Heart right ventricle (tissue), 16 donors: ENCODE results near the gene HK1. TPM values are rescaled to one million over a fixed set of nuclear protein-coding genes. Genes with fewer than 3 reads are reported as not detected.
A peak's percentile ranks its signal among the peaks of the same experiment; 100 is the strongest.

ENCODE experiments used
- ATAC-seq, 8 donors: fragments of 200-7000 bp; cut with Tn5 transposase; one replicate each; pipeline ENCODE4 v1.9.1; 2020; ENCODE audit warnings: mild to moderate bottlenecking in 8 of 8, moderate library complexity in 8 of 8, moderate number of reproducible peaks in 1 of 8
- DNase-seq, 2 donors: peaks; one replicate each; pipeline ENCODE4 v3.0.0-alpha.2; 2020
- H3K27ac ChIP-seq, 10 donors: fragments of 200-600 bp; sonication (generic) in 2 of 10; one replicate each; pipeline versions ENCODE4 v1.5.0 to v1.8.0; 2020 to 2022; ENCODE audit warnings: mild to moderate bottlenecking in 3 of 10
- H3K27me3 ChIP-seq, 7 donors: fragments of 200-600 bp; one replicate each; pipeline ENCODE4 v1.8.0; 2021 to 2022; ENCODE audit warnings: mild to moderate bottlenecking in 2 of 7
- H3K36me3 ChIP-seq, 9 donors: fragments of 200-600 bp; sonication (generic) in 1 of 9; one replicate each; pipeline versions ENCODE4 v1.5.0 to v1.8.0; 2020 to 2022; ENCODE audit warnings: mild to moderate bottlenecking in 2 of 9
- H3K4me1 ChIP-seq, 9 donors: fragments of 200-600 bp; sonication (generic) in 1 of 9; one replicate each; pipeline versions ENCODE4 v1.5.0 to v1.8.0; 2020 to 2022; ENCODE audit warnings: mild to moderate bottlenecking in 4 of 9
- H3K4me3 ChIP-seq, 10 donors: fragments of 200-600 bp; sonication (generic) in 2 of 10; one replicate each; pipeline versions ENCODE4 v1.5.0 to v1.8.0; 2020 to 2022; ENCODE audit warnings: mild to moderate bottlenecking in 7 of 10, moderate library complexity in 2 of 10
- H3K9me3 ChIP-seq, 11 donors: fragments of 200-600 bp in 10 of 11; sonication (generic) in 2 of 11; one replicate each; pipeline versions ENCODE4 v1.5.0 to v1.8.0; 2013 to 2022; ENCODE audit warnings: mild to moderate bottlenecking in 2 of 11, control low read depth in 1 of 11, moderate library complexity in 1 of 11
- WGBS, 2 donors: extraction: QIAGEN DNeasy Blood & Tissue Kit; methylation state at CpG; one replicate each; pipeline ENCODE4 v1.1.7; 2013; ENCODE audit warnings: inconsistent platforms in 1 of 2; 5-methylcytosine and 5-hydroxymethylcytosine counted together
- intact Hi-C, 10 donors: fragments of 100-400 bp; cut with DNase I; formaldehyde crosslinking; loops; one replicate each; pipeline versions ENCODE4 v1.11.1 to v1.14.2; 2022
- polyA plus RNA-seq, 2 donors: library from polyadenylated mRNA; stranded (reverse); fragments of 200-250 nt; gene quantifications; one replicate each; pipeline ENCODE4 v1.2.3, GENCODE V29; 2013
- total RNA-seq, 10 donors: library from RNA; stranded (reverse); fragmentation: NEBNext Ultra II Directional in 3 of 10; extraction: Animal tissue kit (Norgen Biotek cat#: 25700) in 3 of 10; gene quantifications; one replicate each; pipeline versions ENCODE4 v1.2.1 to v1.2.4, GENCODE V29; 2021 to 2023
- TF ChIP-seq, protein P1 (sequence below), 9 donors: fragments of 200-600 bp; sonication (generic) in 2 of 9; IDR thresholded peaks; one replicate each; pipeline versions ENCODE4 v1.5.0 to v1.8.0; 2021 to 2022; ENCODE audit warnings: antibody characterized with exemption in 9 of 9, mild to moderate bottlenecking in 5 of 9, moderate library complexity in 1 of 9
- donor health status: Arrhythmogenic right ventricular cardiomyopathy.
- donor health status: ischemic (EF 13 %, LVEDD 7.1; RV severe dilation, severe dysfunction).
- donor health status: healthy with polysubstance abuse.
- donor health status: DM: no; HTN: yes; CAD: no.
- donor health status: DM: no; HTN: no; CAD: no.
- donor health status: ischemic (EF 25% LVEDD 6.9; RV normal size, moderate dysfunction).
- donor health status: ischemic (EF 25% LVEDD 5.7; RV mildly dilated, moderate dysfunction).
- donor health status: healthy.
- donor health status: DM: yes; HTN: yes; CAD: no.
- donor health status: Ischemic cardiomyopathy.
- donor health status: ischemic (EF 35%, LVEDD 5.7; RV mildly dilated, moderate dysfunction).
- donor health status: nonischemic (EF 11% LVEDD 7.7; RV severe dilation, severe dysfunction).
- donor health status: DM: yes; HTN: yes; CAD: no.
- donor health status: PGD.
- donor health status: ischemic (EF 29% LVEDD 5.4; RV normal size, mild dysfunction).
- donor health status: nonischemic (EF 23%, LVEDD 6.1; RV moderate dilation, normal function).

The HK1 gene
- total and polyA plus RNA-seq, 12 donors, result 51.9 to 322 (median 233) TPM

GRCh38 chr10:69340695-69341094 lies 62.4 kb downstream of the HK1 start:
- ATAC-seq, result no peak
- H3K27ac ChIP-seq, result no peak overlapping the region
- H3K4me1 ChIP-seq, result peaks cover 31 to 99% (median 74%) of the 10 kb centered on the region in 9 donors
- peaks cover 0 to 22% (median 4%) of the 10 kb centered on the region in 9 donors for H3K36me3 ChIP-seq
- H3K4me3 ChIP-seq, result no peak overlapping the region
- no peaks in the 10 kb centered on the region for H3K9me3 ChIP-seq
- WGBS, 2 donors, result 81 to 83% methylated on average over 9 of the region's 9 CpGs
- intact Hi-C loops, result no loop called here
- TF ChIP-seq, protein P1, sequence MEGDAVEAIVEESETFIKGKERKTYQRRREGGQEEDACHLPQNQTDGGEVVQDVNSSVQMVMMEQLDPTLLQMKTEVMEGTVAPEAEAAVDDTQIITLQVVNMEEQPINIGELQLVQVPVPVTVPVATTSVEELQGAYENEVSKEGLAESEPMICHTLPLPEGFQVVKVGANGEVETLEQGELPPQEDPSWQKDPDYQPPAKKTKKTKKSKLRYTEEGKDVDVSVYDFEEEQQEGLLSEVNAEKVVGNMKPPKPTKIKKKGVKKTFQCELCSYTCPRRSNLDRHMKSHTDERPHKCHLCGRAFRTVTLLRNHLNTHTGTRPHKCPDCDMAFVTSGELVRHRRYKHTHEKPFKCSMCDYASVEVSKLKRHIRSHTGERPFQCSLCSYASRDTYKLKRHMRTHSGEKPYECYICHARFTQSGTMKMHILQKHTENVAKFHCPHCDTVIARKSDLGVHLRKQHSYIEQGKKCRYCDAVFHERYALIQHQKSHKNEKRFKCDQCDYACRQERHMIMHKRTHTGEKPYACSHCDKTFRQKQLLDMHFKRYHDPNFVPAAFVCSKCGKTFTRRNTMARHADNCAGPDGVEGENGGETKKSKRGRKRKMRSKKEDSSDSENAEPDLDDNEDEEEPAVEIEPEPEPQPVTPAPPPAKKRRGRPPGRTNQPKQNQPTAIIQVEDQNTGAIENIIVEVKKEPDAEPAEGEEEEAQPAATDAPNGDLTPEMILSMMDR (IDR thresholded peaks at IDR 0.05), result no peak
- DNase-seq, result no peak
- no peaks in the 10 kb centered on the region for H3K27me3 ChIP-seq

DNA sequence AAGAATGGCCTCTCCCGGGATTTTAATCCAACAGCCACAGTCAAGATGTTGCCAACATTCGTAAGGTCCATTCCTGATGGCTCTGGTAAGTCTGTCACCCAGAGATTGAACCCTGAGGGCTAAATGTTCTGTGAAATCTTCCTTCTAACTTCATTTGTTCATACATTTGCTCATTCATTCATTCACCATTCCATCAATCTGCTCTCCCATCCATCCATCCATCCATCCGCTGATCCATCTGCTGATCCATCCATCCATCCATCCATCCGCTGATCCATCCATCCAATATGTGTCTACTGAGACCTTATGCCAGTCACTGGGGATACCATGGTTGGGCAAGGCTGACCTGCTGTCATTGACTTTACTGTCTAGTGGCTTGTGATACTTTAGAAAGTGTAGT lies 65.6 kb downstream of the HK1 start:
- intact Hi-C loops, result no loop called here

GRCh38 chr10:69344591-69345252 lies 66.4 kb downstream of the HK1 start:
- Histone ChIP-seq H3K4me3 (no peak overlapping the region), H3K4me1 (peaks cover 16 to 96% (median 66%) of the 10 kb centered on the region in 9 donors), H3K9me3 (no peaks in the 10 kb centered on the region), H3K27ac (peak overlapping the region in 7 of 10 donors; percentile 15 to 74 (median 24)), H3K36me3 (peaks cover 0 to 36% (median 4%) of the 10 kb centered on the region in 9 donors), H3K27me3 (no peaks in the 10 kb centered on the region)
- ATAC-seq (peak in 2 of 8 donors; percentile 5 to 11), DNase-seq (no peak)
- WGBS, 2 donors, result 57 to 58% methylated on average over 13 of the region's 13 CpGs
- TF ChIP-seq, protein P1 (IDR thresholded peaks at IDR 0.05), result no peak
- intact Hi-C loops, result no loop called here

More for the DNA sequence above, 65.6 kb downstream of the HK1 start:
- Histone ChIP-seq H3K4me3 (no peak overlapping the region), H3K27ac (peak overlapping the region in 1 of 10 donors; percentile 59), H3K9me3 (no peaks in the 10 kb centered on the region), H3K36me3 (peaks cover 0 to 34% (median 4%) of the 10 kb centered on the region in 9 donors), H3K4me1 (peaks cover 19 to 97% (median 66%) of the 10 kb centered on the region in 9 donors), H3K27me3 (no peaks in the 10 kb centered on the region)
- ATAC-seq (no peak), DNase-seq (no peak)
- 91 to 94% methylated on average over 4 of the region's 4 CpGs for WGBS, 2 donors
- TF ChIP-seq, protein P1 (IDR thresholded peaks at IDR 0.05), result no peak

DNA sequence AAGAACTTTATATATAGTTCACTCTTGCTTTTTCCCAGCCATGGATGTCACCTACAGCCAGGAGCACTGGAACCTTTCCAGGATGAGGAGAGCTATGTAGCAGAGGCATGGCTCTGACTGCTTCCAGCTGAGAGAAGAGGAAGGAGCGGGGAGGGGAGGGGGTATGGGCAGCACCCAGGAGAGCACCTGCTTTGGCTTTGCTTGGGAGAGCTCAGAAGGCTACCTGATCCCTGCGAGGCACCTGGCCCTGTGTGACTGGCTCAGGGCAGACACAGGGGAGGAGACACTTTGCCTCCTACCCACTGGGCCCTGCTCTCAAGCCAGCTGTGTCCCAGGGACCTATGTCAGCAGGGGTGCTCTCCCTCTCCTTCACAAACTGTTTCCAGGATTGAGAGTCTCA lies 67.1 kb downstream of the HK1 start:
- peaks cover 0 to 43% (median 4%) of the 10 kb centered on the region in 9 donors for H3K36me3 ChIP-seq
- intact Hi-C loops, result no loop called here
- H3K4me1 ChIP-seq, result peaks cover 16 to 89% (median 63%) of the 10 kb centered on the region in 9 donors
- 44 to 60% methylated on average over 2 of the region's 2 CpGs for WGBS, 2 donors
- no peaks in the 10 kb centered on the region for H3K27me3 ChIP-seq
- peak in 7 of 8 donors; percentile 52 to 86 (median 76) for ATAC-seq
- peak overlapping the region in 9 of 10 donors; percentile 15 to 74 (median 46) for H3K27ac ChIP-seq
- DNase-seq, result peak; percentile 18 to 51
- H3K4me3 ChIP-seq, result no peak overlapping the region
- TF ChIP-seq, protein P1 (IDR thresholded peaks at IDR 0.05), result no peak
- H3K9me3 ChIP-seq, result no peaks in the 10 kb centered on the region
